HepG2 (cell line): ENCODE measurements around the gene TCAP. TPM values are rescaled to one million over a fixed set of nuclear protein-coding genes. Genes with fewer than 3 reads are reported as not detected.

ENCODE experiments used
- AHR ChIP-seq: IDR thresholded peaks from 2 replicates; pipeline ENCODE4 v1.6.1; 2018; ENCODE audit warnings: missing genetic modification reagents, missing compliant biosample characterization
- BRD4 ChIP-seq: sonication (generic); formaldehyde crosslinking; IDR thresholded peaks from 2 replicates; pipeline ENCODE4 v1.4.0; 2020; ENCODE audit warnings: missing genetic modification reagents
- CEBPB ChIP-seq: IDR thresholded peaks from 2 replicates; pipeline ENCODE4 v1.6.1; 2011; ENCODE audit warnings: low read depth, low read length, improper control_type of control experiment, borderline replicate concordance
- FLYWCH1 ChIP-seq: sonication (generic); formaldehyde crosslinking; IDR thresholded peaks from 2 replicates; pipeline ENCODE4 v1.8.1; 2023; ENCODE audit warnings: mild to moderate bottlenecking, missing genetic modification reagents
- HIVEP1 ChIP-seq: sonication (generic); formaldehyde crosslinking; IDR thresholded peaks from 2 replicates; pipeline ENCODE4 v1.4.0; 2020; ENCODE audit warnings: mild to moderate bottlenecking, missing genetic modification reagents
- KDM5B ChIP-seq: sonication (generic); formaldehyde crosslinking; IDR thresholded peaks from 2 replicates; pipeline ENCODE4 v1.4.0; 2020; ENCODE audit warnings: missing genetic modification reagents, mild to moderate bottlenecking, borderline replicate concordance
- MBNL3 ChIP-seq: fragments of 250-450 bp; sonication (Bioruptor Pico); conservative IDR thresholded peaks from 2 replicates; pipeline ENCODE4 v1.8.0; 2022; ENCODE audit warnings: mild to moderate bottlenecking, inconsistent platforms
- MEIS1 ChIP-seq: sonication (generic); formaldehyde crosslinking; IDR thresholded peaks from 2 replicates; pipeline ENCODE4 v1.9.0; 2021; ENCODE audit warnings: mild to moderate bottlenecking, missing genetic modification reagents, moderate library complexity, borderline replicate concordance
- NAIF1 ChIP-seq: sonication (generic); formaldehyde crosslinking; IDR thresholded peaks from 2 replicates; pipeline ENCODE4 v1.5.0; 2020; ENCODE audit warnings: mild to moderate bottlenecking, missing genetic modification reagents, borderline replicate concordance
- NFE2L1 ChIP-seq: sonication (generic); formaldehyde crosslinking; IDR thresholded peaks from 2 replicates; pipeline ENCODE4 v1.4.0; 2020; ENCODE audit warnings: missing genetic modification reagents, mild to moderate bottlenecking, borderline replicate concordance
- PPARG ChIP-seq: conservative IDR thresholded peaks from 2 replicates; pipeline ENCODE4 v1.6.1; 2016; ENCODE audit warnings: missing biosample characterization, missing genetic modification reagents
- SALL1 ChIP-seq: sonication (generic); formaldehyde crosslinking; IDR thresholded peaks from 2 replicates; pipeline ENCODE4 v1.8.0; 2022; ENCODE audit warnings: mild to moderate bottlenecking, missing genetic modification reagents
- SMAD1 ChIP-seq: sonication (generic); formaldehyde crosslinking; IDR thresholded peaks from 2 replicates; pipeline ENCODE4 v1.4.0; 2020; ENCODE audit warnings: missing genetic modification reagents, low read depth, mild to moderate bottlenecking, borderline replicate concordance
- ZBTB7B ChIP-seq: sonication (generic); formaldehyde crosslinking; IDR thresholded peaks from 2 replicates; pipeline ENCODE4 v1.4.0; 2020; ENCODE audit warnings: missing genetic modification reagents
- ZNF446 ChIP-seq: sonication (generic); formaldehyde crosslinking; IDR thresholded peaks from 2 replicates; pipeline ENCODE4 v1.5.0; 2020; ENCODE audit warnings: mild to moderate bottlenecking, missing genetic modification reagents
- ZNF547 ChIP-seq: sonication (generic); formaldehyde crosslinking; IDR thresholded peaks from 2 replicates; pipeline ENCODE4 v1.5.1; 2020; ENCODE audit warnings: mild to moderate bottlenecking, missing genetic modification reagents
- ZNF773 ChIP-seq: sonication (generic); formaldehyde crosslinking; IDR thresholded peaks from 2 replicates; pipeline ENCODE4 v1.4.0; 2020; ENCODE audit warnings: missing genetic modification reagents, borderline replicate concordance
- ZNF782 ChIP-seq: sonication (generic); formaldehyde crosslinking; IDR thresholded peaks from 2 replicates; pipeline ENCODE4 v1.4.0; 2020; ENCODE audit warnings: missing genetic modification reagents, mild to moderate bottlenecking, borderline replicate concordance
- ZSCAN25 ChIP-seq: sonication (generic); formaldehyde crosslinking; IDR thresholded peaks from 2 replicates; pipeline ENCODE4 v1.8.0; 2022; ENCODE audit warnings: mild to moderate bottlenecking, missing genetic modification reagents
- polyA plus RNA-seq, 8 experiments: library from polyadenylated mRNA; depleted of rRNA in 3 of 8; stranded (reverse) in 7 of 8; unstranded in 1 of 8; fragments of >200 nt; fragmentation: Illumina TruSeq in 4 of 8; extraction: Trizol in 4 of 8; gene quantifications; 2 replicates each; pipeline versions ENCODE4 v1.2.1 to v1.2.3, GENCODE V29; 2011 to 2016; ENCODE audit warnings: low read depth in 4 of 8, missing spikeins in 1 of 8, mixed read lengths in 1 of 8; ENCODE audit not compliant: insufficient read depth in 1 of 8
- total RNA-seq, 5 experiments: library from RNA; depleted of rRNA; stranded (reverse); fragments of >200 nt; fragmentation: Illumina TruSeq; extraction: Trizol; gene quantifications; 2 replicates each; pipeline ENCODE4 v1.2.3, GENCODE V29; 2016; ENCODE audit warnings: low read depth in 1 of 5
- TF ChIP-seq, protein P1 (sequence below): sonication (generic); formaldehyde crosslinking; IDR thresholded peaks from 2 replicates; pipeline ENCODE4 v1.8.0; 2022; ENCODE audit warnings: missing genetic modification reagents, mild to moderate bottlenecking, inconsistent platforms, borderline replicate concordance
- TF ChIP-seq, protein P2 (sequence below): sonication (generic); formaldehyde crosslinking; IDR thresholded peaks from 2 replicates; pipeline ENCODE4 v1.9.0; 2021; ENCODE audit warnings: missing genetic modification reagents, mild to moderate bottlenecking, borderline replicate concordance
- TF ChIP-seq, protein P3 (sequence below): sonication (generic); formaldehyde crosslinking; IDR thresholded peaks from 2 replicates; pipeline ENCODE4 v1.4.0; 2020; ENCODE audit warnings: low read depth, mild to moderate bottlenecking, missing genetic modification reagents
- TF ChIP-seq, protein P4 (sequence below): sonication (generic); formaldehyde crosslinking; IDR thresholded peaks from 2 replicates; pipeline ENCODE4 v1.4.0; 2020; ENCODE audit warnings: missing genetic modification reagents

The TCAP gene
- total and polyA plus RNA-seq, 2 of the 13 experiments (the other 11 are each of a cell fraction or from before 2014, with no cell fraction given): 0.24 to 0.65 TPM

DNA sequence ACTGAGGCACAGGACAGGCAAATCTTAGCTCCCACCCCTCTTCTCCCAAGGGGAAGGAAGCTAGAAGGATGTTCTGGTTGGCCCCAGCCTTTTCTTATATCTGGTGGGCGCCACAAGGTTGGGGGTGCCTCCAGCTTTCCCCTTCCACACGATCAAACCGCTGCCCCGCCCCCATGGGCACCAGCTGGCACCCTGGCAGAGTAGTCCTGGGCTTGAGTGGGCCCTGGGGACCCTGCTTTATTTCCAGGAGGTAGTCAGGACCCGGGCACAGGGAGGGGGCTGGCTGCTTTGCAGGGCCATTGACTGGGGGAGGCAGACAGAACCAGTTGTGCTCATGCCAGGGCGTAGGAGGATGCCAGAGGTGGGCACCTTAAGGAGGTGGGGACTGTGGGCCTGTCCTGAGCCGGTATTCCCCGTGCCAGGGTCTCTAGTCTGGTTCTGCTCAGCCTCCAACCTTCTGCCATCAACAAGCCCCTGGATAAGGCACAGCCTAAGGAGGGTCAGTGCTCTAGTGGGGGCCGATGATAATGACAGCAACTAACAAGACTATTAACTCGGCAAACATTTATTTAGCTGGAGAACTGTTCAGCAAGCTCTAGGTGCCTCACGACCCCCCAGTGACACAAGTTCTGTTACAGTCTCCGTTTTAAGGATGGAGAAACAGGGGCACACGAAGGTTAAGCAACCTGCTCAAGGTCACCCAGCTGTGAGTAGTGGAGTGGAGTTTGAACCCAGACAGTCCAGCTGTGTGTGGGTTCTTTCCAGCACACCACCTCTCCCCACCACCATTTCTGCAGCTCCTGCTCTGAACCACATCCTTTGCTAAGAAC is 46.0 kb upstream of the TCAP start (continued):
- TF ChIP-seq, protein P1, sequence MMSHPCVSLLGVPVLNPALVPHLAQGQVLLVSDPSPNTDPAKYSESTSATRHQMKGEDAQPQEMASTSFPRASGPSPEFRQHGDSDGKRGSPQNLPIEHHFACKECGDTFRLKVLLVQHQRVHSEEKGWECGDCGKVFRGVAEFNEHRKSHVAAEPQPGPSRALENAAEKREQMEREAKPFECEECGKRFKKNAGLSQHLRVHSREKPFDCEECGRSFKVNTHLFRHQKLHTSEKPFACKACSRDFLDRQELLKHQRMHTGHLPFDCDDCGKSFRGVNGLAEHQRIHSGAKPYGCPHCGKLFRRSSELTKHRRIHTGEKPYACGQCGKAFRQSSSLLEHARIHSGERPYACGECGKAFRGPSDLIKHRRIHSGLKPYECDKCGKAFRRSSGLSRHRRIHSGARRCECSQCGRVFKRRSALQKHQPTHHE (CRISPR knock-in tag): no peak
- 0 out of 2 replicates have a peak, but pooled peaks have one; percentile 38 for TF ChIP-seq ZSCAN25 (CRISPR knock-in tag)
- TF ChIP-seq, protein P2, sequence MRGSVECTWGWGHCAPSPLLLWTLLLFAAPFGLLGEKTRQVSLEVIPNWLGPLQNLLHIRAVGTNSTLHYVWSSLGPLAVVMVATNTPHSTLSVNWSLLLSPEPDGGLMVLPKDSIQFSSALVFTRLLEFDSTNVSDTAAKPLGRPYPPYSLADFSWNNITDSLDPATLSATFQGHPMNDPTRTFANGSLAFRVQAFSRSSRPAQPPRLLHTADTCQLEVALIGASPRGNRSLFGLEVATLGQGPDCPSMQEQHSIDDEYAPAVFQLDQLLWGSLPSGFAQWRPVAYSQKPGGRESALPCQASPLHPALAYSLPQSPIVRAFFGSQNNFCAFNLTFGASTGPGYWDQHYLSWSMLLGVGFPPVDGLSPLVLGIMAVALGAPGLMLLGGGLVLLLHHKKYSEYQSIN: no peak
- TF ChIP-seq NFE2L1: no peak
- TF ChIP-seq, protein P3, sequence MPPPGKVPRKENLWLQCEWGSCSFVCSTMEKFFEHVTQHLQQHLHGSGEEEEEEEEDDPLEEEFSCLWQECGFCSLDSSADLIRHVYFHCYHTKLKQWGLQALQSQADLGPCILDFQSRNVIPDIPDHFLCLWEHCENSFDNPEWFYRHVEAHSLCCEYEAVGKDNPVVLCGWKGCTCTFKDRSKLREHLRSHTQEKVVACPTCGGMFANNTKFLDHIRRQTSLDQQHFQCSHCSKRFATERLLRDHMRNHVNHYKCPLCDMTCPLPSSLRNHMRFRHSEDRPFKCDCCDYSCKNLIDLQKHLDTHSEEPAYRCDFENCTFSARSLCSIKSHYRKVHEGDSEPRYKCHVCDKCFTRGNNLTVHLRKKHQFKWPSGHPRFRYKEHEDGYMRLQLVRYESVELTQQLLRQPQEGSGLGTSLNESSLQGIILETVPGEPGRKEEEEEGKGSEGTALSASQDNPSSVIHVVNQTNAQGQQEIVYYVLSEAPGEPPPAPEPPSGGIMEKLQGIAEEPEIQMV (CRISPR knock-in tag): no peak
- TF ChIP-seq, protein P4, sequence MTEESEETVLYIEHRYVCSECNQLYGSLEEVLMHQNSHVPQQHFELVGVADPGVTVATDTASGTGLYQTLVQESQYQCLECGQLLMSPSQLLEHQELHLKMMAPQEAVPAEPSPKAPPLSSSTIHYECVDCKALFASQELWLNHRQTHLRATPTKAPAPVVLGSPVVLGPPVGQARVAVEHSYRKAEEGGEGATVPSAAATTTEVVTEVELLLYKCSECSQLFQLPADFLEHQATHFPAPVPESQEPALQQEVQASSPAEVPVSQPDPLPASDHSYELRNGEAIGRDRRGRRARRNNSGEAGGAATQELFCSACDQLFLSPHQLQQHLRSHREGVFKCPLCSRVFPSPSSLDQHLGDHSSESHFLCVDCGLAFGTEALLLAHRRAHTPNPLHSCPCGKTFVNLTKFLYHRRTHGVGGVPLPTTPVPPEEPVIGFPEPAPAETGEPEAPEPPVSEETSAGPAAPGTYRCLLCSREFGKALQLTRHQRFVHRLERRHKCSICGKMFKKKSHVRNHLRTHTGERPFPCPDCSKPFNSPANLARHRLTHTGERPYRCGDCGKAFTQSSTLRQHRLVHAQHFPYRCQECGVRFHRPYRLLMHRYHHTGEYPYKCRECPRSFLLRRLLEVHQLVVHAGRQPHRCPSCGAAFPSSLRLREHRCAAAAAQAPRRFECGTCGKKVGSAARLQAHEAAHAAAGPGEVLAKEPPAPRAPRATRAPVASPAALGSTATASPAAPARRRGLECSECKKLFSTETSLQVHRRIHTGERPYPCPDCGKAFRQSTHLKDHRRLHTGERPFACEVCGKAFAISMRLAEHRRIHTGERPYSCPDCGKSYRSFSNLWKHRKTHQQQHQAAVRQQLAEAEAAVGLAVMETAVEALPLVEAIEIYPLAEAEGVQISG (CRISPR knock-in tag): 0 out of 2 replicates have a peak, but pooled peaks have one; percentile 13
- TF ChIP-seq KDM5B (CRISPR knock-in tag): no peak
- 0 out of 2 replicates have a peak, but pooled peaks have one; percentile 68 for TF ChIP-seq ZNF782 (CRISPR knock-in tag)
- TF ChIP-seq PPARG: no peak
- peak; percentile 0; the same call in 1 of the 2 replicates for TF ChIP-seq HIVEP1 (CRISPR knock-in tag)
- TF ChIP-seq SMAD1 (CRISPR knock-in tag): no peak
- TF ChIP-seq CEBPB: peak; percentile 65; the same call in 1 of the 2 replicates
- no peak for TF ChIP-seq MBNL3 (CRISPR knock-in tag)
- TF ChIP-seq ZNF446 (CRISPR knock-in tag): no peak
- peak; percentile 51; the same call in 1 of the 2 replicates for TF ChIP-seq ZBTB7B (CRISPR knock-in tag)
- TF ChIP-seq ZNF547: no peak
- TF ChIP-seq ZNF773 (CRISPR knock-in tag): no peak
- TF ChIP-seq NAIF1 (CRISPR knock-in tag): no peak
- no peak for TF ChIP-seq MEIS1 (CRISPR knock-in tag)
- no peak for TF ChIP-seq BRD4 (CRISPR knock-in tag)
- peak; percentile 48; the same call in 1 of the 2 replicates for TF ChIP-seq AHR
- TF ChIP-seq SALL1 (CRISPR knock-in tag): 0 out of 2 replicates have a peak, but pooled peaks have one; percentile 38
- 0 out of 2 replicates have a peak, but pooled peaks have one; percentile 59 for TF ChIP-seq FLYWCH1
